Dendritic cell treated with granulocyte-macrophage colony-stimulating factor and Interleukin-4, amounts not matched to agents 40 ng/mL and 50 ng/mL, for 4 days (primary cell): ENCODE results near the gene SLC19A1.

Source experiments
- H3K27ac Mint-ChIP-seq: one replicate; pipeline ENCODE4 v1.8.0; 2022; ENCODE audit warnings: mild to moderate bottlenecking, mixed read lengths
- H3K27me3 Mint-ChIP-seq: one replicate; pipeline ENCODE4 v1.8.0; 2022; ENCODE audit warnings: mild to moderate bottlenecking, mixed read lengths
- H3K36me3 Mint-ChIP-seq: one replicate; pipeline ENCODE4 v1.8.0; 2022; ENCODE audit warnings: low read depth, mixed read lengths
- H3K4me1 Mint-ChIP-seq: one replicate; pipeline ENCODE4 v1.8.0; 2022; ENCODE audit warnings: low read depth, mixed read lengths
- H3K4me3 Mint-ChIP-seq: one replicate; pipeline ENCODE4 v1.8.0; 2022; ENCODE audit warnings: mild to moderate bottlenecking, moderate library complexity, mixed read lengths
- H3K9me3 Mint-ChIP-seq: one replicate; pipeline ENCODE4 v1.8.0; 2022; ENCODE audit warnings: mixed read lengths
- intact Hi-C: fragments of 100-400 bp; cut with micrococcal nuclease; formaldehyde crosslinking; loops from one replicate; pipeline ENCODE4 v1.15.0; 2022

Gene SLC19A1

GRCh38 chr21:45511661-45512431 is 30.4 kb downstream of the SLC19A1 start:
- H3K4me1 Mint-ChIP-seq: no peaks in the 10 kb centered on the region
- no peaks in the 10 kb centered on the region for H3K9me3 Mint-ChIP-seq
- no peaks in the 10 kb centered on the region for H3K27me3 Mint-ChIP-seq
- no peak overlapping the region for H3K4me3 Mint-ChIP-seq
- peaks cover 71% of the 10 kb centered on the region for H3K36me3 Mint-ChIP-seq
- no peak overlapping the region for H3K27ac Mint-ChIP-seq
- intact Hi-C loops: no loop called here

GRCh38 chr21:45511007-45511406 is 31.2 kb downstream of the SLC19A1 start:
- peaks cover 2% of the 10 kb centered on the region for H3K27me3 Mint-ChIP-seq
- intact Hi-C loops: no loop called here
- H3K4me1 Mint-ChIP-seq: no peaks in the 10 kb centered on the region
- peaks cover 62% of the 10 kb centered on the region for H3K36me3 Mint-ChIP-seq
- no peaks in the 10 kb centered on the region for H3K9me3 Mint-ChIP-seq
- no peak overlapping the region for H3K4me3 Mint-ChIP-seq
- H3K27ac Mint-ChIP-seq: no peak overlapping the region

- peaks cover 57% of the 10 kb centered on the region for H3K36me3 Mint-ChIP-seq
- intact Hi-C loops: no loop called here
- H3K27ac Mint-ChIP-seq: no peak overlapping the region
- H3K4me3 Mint-ChIP-seq: no peak overlapping the region
- no peaks in the 10 kb centered on the region for H3K9me3 Mint-ChIP-seq
- H3K27me3 Mint-ChIP-seq: peaks cover 2% of the 10 kb centered on the region
- H3K4me1 Mint-ChIP-seq: no peaks in the 10 kb centered on the region
Measured at GRCh38 chr21:45510466-45510955, 31.7 kb downstream of the SLC19A1 start.

GRCh38 chr21:45509566-45510465 is 32.4 kb downstream of the SLC19A1 start:
- intact Hi-C loops: no loop called here

GRCh38 chr21:45508607-45509565 is 33.4 kb downstream of the SLC19A1 start:
- H3K27ac Mint-ChIP-seq: no peak overlapping the region
- peaks cover 2% of the 10 kb centered on the region for H3K27me3 Mint-ChIP-seq
- peaks cover 41% of the 10 kb centered on the region for H3K36me3 Mint-ChIP-seq
- intact Hi-C loops: no loop called here
- H3K9me3 Mint-ChIP-seq: no peaks in the 10 kb centered on the region
- H3K4me1 Mint-ChIP-seq: no peaks in the 10 kb centered on the region
- no peak overlapping the region for H3K4me3 Mint-ChIP-seq

More at GRCh38 chr21:45509566-45510465, 32.4 kb downstream of the SLC19A1 start:
- Mint-ChIP-seq H3K9me3 (no peaks in the 10 kb centered on the region), H3K4me1 (no peaks in the 10 kb centered on the region), H3K27ac (no peak overlapping the region), H3K27me3 (peaks cover 2% of the 10 kb centered on the region), H3K4me3 (no peak overlapping the region), H3K36me3 (peaks cover 50% of the 10 kb centered on the region)

- Mint-ChIP-seq H3K4me1 (no peaks in the 10 kb centered on the region), H3K27me3 (peaks cover 2% of the 10 kb centered on the region), H3K36me3 (peaks cover 32% of the 10 kb centered on the region), H3K9me3 (no peaks in the 10 kb centered on the region), H3K4me3 (no peak overlapping the region), H3K27ac (no peak overlapping the region)
- intact Hi-C loops: no loop called here
Measured at GRCh38 chr21:45507888-45508508, 34.2 kb downstream of the SLC19A1 start.

GRCh38 chr21:45507523-45507875 is 34.7 kb downstream of the SLC19A1 start:
- H3K4me3 Mint-ChIP-seq: no peak overlapping the region

DNA sequence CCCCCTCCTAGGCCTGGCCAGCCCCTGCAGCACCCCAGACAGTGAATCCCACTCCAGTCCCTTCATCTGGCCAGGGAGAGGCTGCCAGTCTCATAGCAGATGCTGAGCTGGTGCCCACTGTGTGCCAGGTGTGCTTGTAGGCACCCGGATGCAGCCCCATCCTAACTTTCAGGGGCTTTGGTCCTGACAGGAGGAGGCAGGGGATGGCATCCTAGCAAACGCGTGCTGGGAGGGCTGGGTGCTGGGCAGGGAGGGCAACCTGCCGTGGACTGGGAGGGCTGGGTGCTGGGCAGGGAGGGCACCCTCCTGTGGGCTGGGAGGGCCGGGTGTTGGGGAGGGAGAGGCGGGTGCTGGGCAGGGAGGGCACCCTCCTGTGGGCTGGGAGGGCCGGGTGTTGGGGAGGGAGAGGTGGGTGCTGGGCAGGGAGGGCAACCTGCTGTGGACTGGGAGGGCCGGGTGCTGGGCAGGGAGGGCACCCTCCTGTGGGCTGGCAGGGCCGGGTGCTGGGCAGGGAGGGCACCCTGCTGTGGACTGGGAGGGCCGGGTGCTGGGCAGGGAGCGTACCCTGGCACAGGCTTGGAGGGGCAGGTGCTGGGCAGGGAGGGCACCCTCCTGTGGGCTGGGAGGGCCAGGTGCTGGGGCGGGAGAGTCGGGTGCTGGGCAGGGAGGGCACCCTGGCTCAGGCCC is 35.3 kb downstream of the SLC19A1 start:
- H3K36me3 Mint-ChIP-seq: peaks cover 22% of the 10 kb centered on the region
- H3K4me1 Mint-ChIP-seq: no peaks in the 10 kb centered on the region
- H3K27ac Mint-ChIP-seq: no peak overlapping the region
- no peak overlapping the region for H3K4me3 Mint-ChIP-seq
- intact Hi-C loops: no loop called here
- H3K9me3 Mint-ChIP-seq: no peaks in the 10 kb centered on the region
- peaks cover 2% of the 10 kb centered on the region for H3K27me3 Mint-ChIP-seq

More at GRCh38 chr21:45507523-45507875, 34.7 kb downstream of the SLC19A1 start:
- intact Hi-C loops: no loop called here
- peaks cover 2% of the 10 kb centered on the region for H3K27me3 Mint-ChIP-seq
- H3K36me3 Mint-ChIP-seq: peaks cover 27% of the 10 kb centered on the region
- H3K4me1 Mint-ChIP-seq: no peaks in the 10 kb centered on the region
- no peak overlapping the region for H3K27ac Mint-ChIP-seq
- no peaks in the 10 kb centered on the region for H3K9me3 Mint-ChIP-seq

GRCh38 chr21:45506241-45506817 is 35.9 kb downstream of the SLC19A1 start:
- Mint-ChIP-seq H3K4me1 (no peaks in the 10 kb centered on the region), H3K36me3 (peaks cover 16% of the 10 kb centered on the region), H3K27ac (no peak overlapping the region), H3K27me3 (peaks cover 2% of the 10 kb centered on the region), H3K4me3 (no peak overlapping the region), H3K9me3 (no peaks in the 10 kb centered on the region)
- intact Hi-C loops: no loop called here

DNA sequence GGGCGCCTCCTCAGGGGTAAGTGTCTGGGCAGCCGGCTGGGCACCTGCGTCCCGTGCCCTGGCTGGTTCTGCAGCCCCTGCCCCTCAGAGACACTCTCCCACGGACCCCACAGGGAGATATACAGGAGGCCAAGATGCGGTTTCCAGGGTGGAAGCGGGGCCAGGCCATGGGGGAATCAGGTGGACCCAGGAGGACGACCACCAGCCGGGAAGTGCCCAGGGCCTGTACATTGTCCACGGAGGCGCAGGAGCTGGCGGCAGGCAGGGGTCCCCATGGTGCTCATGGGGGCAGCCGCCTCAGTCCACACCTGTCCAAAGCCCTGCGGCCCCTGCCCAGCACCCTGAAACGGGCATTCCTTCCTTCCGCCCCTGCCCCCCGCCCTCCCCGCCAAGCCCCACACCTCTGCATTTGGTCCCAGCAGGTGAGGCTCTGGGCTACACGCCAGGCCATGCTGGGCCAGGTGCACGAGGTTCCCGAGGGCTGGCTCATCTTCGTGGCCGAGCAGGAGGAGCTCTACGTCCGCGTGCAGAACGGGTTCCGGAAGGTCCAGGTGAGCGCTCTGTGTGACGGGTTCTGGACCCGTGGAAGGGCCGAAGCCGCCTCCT is 36.7 kb downstream of the SLC19A1 start:
- Mint-ChIP-seq H3K4me3 (no peak overlapping the region), H3K9me3 (no peaks in the 10 kb centered on the region), H3K4me1 (no peaks in the 10 kb centered on the region), H3K27me3 (peaks cover 2% of the 10 kb centered on the region), H3K27ac (no peak overlapping the region), H3K36me3 (peaks cover 8% of the 10 kb centered on the region)
- intact Hi-C loops: no loop called here

- Mint-ChIP-seq H3K9me3 (no peaks in the 10 kb centered on the region), H3K27me3 (peaks cover 2% of the 10 kb centered on the region), H3K27ac (no peak overlapping the region), H3K36me3 (no peaks in the 10 kb centered on the region), H3K4me1 (no peaks in the 10 kb centered on the region), H3K4me3 (no peak overlapping the region)
- intact Hi-C loops: no loop called here
Measured at GRCh38 chr21:45504516-45505415, 37.5 kb downstream of the SLC19A1 start.
